HepG2 (cell line): Measurements from ENCODE around the gene RAD50. TPM values are rescaled to one million over a fixed set of nuclear protein-coding genes. Genes with fewer than 3 reads are reported as not detected.
A peak's percentile ranks its signal among the peaks of the same experiment; 100 is the strongest.

Source experiments
- ATAC-seq: fragments of 200-7000 bp; cut with Tn5 transposase; 3 replicates; pipeline ENCODE4 v1.9.1; 2020; ENCODE audit warnings: mild to moderate bottlenecking, moderate library complexity
- BruUV-seq: library from RNA; stranded (reverse); fragments of 400-500 nt; replicated peaks from 2 replicates; lab custom pipeline; 2021; lab: Mats Ljungman, UMichigan
- CTCF ChIA-PET: fragments of 300-600 bp; formaldehyde crosslinking; extraction: SDS; loops from one replicate; lab custom pipeline; 2021; ENCODE audit warnings: low total read pairs, inconsistent platforms, low intra/inter-chr PET ratio; lab: Yijun Ruan, JAX
- POLR2A ChIA-PET: fragments of 350-600 bp; sonication (Branson Sonifier 250); formaldehyde crosslinking; loops from one replicate; lab custom pipeline; 2020; ENCODE audit warnings: antibody characterized with exemption, inconsistent platforms; lab: Yijun Ruan, JAX
- DNase-seq: peaks from one replicate; pipeline ENCODE4 v3.0.0-alpha.2; 2015; ENCODE audit warnings: low spot score
- FAIRE-seq: peaks from 3 replicates; lab custom pipeline; 2011; peaks lifted over from hg19 to GRCh38; lab: Jason Lieb, UNC
- H2AFZ ChIP-seq: one replicate; pipeline ENCODE4 v1.6.1; 2011; ENCODE audit warnings: low read length, inconsistent platforms
- H3K27ac ChIP-seq: fragments of 300-600 bp; 3 replicates; pipeline ENCODE4 v1.8.0; 2011; ENCODE audit warnings: mixed run types, mild to moderate bottlenecking, mixed read lengths, low read length, inconsistent platforms; ENCODE audit not compliant: insufficient read depth; ENCODE audit errors: extremely low read length
- H3K27me3 ChIP-seq, 2 experiments: fragments of 200-600 bp in 1 of 2; 2 replicates in 1 of 2; 3 replicates in 1 of 2; pipeline versions ENCODE4 v1.6.0 to v1.8.0; 2011; ENCODE audit warnings: low read length in 2 of 2, mild to moderate bottlenecking in 2 of 2, moderate library complexity in 2 of 2, inconsistent platforms in 1 of 2; ENCODE audit not compliant: insufficient read depth in 2 of 2, control insufficient read depth in 1 of 2
- H3K36me3 ChIP-seq, 2 experiments: fragments of 200-600 bp in 1 of 2; replicated peaks in 1 of 2; 2 replicates in 1 of 2; 3 replicates in 1 of 2; pipeline versions ENCODE4 v1.5.1 to v1.8.0; 2011; ENCODE audit warnings: low read length in 2 of 2, inconsistent platforms in 1 of 2; ENCODE audit not compliant: insufficient read depth in 2 of 2, control insufficient read depth in 1 of 2
- H3K4me1 ChIP-seq: 2 replicates; pipeline ENCODE4 v1.5.1; 2012; ENCODE audit warnings: low read length, inconsistent platforms; ENCODE audit not compliant: insufficient read depth
- H3K4me2 ChIP-seq: 2 replicates; pipeline ENCODE4 v1.6.0; 2011; ENCODE audit warnings: low read depth, low read length, inconsistent platforms
- H3K4me3 ChIP-seq, 3 experiments: fragments of 200-600 bp in 1 of 3; sonication (generic), shearing (Covaris generic) in 1 of 3; replicated peaks in 1 of 3; 2 replicates each; pipeline ENCODE4 v1.5.1; 2011 to 2016; ENCODE audit warnings: low read length in 3 of 3, inconsistent platforms in 2 of 3, low read depth in 2 of 3, mild to moderate bottlenecking in 2 of 3, control low read depth in 1 of 3, mixed read lengths in 1 of 3; ENCODE audit not compliant: insufficient read depth in 1 of 3
- H3K79me2 ChIP-seq: one replicate; pipeline ENCODE4 v1.6.1; 2011; ENCODE audit warnings: low read length, inconsistent platforms; ENCODE audit not compliant: insufficient read depth
- H3K9ac ChIP-seq: 2 replicates; pipeline ENCODE4 v1.6.0; 2011; ENCODE audit warnings: mild to moderate bottlenecking, low read depth, low read length, inconsistent platforms; ENCODE audit not compliant: insufficient read depth
- H3K9me3 ChIP-seq: 2 replicates; pipeline ENCODE4 v1.5.1; 2012; ENCODE audit warnings: mild to moderate bottlenecking, low read length
- H4K20me1 ChIP-seq: 2 replicates; pipeline ENCODE4 v1.6.0; 2011; ENCODE audit warnings: inconsistent platforms, mild to moderate bottlenecking, low read length, moderate library complexity; ENCODE audit not compliant: insufficient read depth
- FOXM1 ChIP-seq: sonication (generic); formaldehyde crosslinking; IDR thresholded peaks from 2 replicates; pipeline ENCODE4 v1.5.0; 2020; ENCODE audit warnings: missing genetic modification reagents
- KLF6 ChIP-seq: IDR thresholded peaks from 2 replicates; pipeline ENCODE4 v1.8.0; 2016; ENCODE audit warnings: missing biosample characterization, missing genetic modification reagents
- ZNF17 ChIP-seq: sonication (generic); formaldehyde crosslinking; IDR thresholded peaks from 2 replicates; pipeline ENCODE4 v1.5.0; 2020; ENCODE audit warnings: mild to moderate bottlenecking, missing genetic modification reagents
- ZNF550 ChIP-seq: sonication (generic); formaldehyde crosslinking; IDR thresholded peaks from 2 replicates; pipeline ENCODE4 v1.4.0; 2020; ENCODE audit warnings: mild to moderate bottlenecking, missing genetic modification reagents, borderline replicate concordance
- ZNF569 ChIP-seq: sonication (generic); formaldehyde crosslinking; IDR thresholded peaks from 2 replicates; pipeline ENCODE4 v1.5.0; 2020; ENCODE audit warnings: mild to moderate bottlenecking, missing genetic modification reagents, moderate library complexity, borderline replicate concordance
- ZNF577 ChIP-seq: sonication (generic); formaldehyde crosslinking; IDR thresholded peaks from 2 replicates; pipeline ENCODE4 v1.4.0; 2020; ENCODE audit warnings: mild to moderate bottlenecking, low read depth, missing genetic modification reagents, borderline replicate concordance
- WGBS: methylation state at CpG from one replicate; pipeline ENCODE4 v1.1.6; 2017; ENCODE audit warnings: low lambda C conversion rate; 5-methylcytosine and 5-hydroxymethylcytosine counted together
- in situ Hi-C: cut with HindIII; loops from 2 replicates; pipeline ENCODE4 v1.10.0; 2017; ENCODE audit warnings: low pct_unique_long_range_greater_than_20kb; ENCODE audit not compliant: extremely low pct_ligation_motif_present
- intact Hi-C: fragments of 100-400 bp; cut with micrococcal nuclease; formaldehyde crosslinking; loops from one replicate; pipeline ENCODE4 v1.10.0; 2022; ENCODE audit not compliant: unreplicated experiment
- polyA plus RNA-seq, 8 experiments: library from polyadenylated mRNA; depleted of rRNA in 3 of 8; stranded (reverse) in 7 of 8; unstranded in 1 of 8; fragments of >200 nt; fragmentation: Illumina TruSeq in 4 of 8; extraction: Trizol in 4 of 8; gene quantifications; 2 replicates each; pipeline versions ENCODE4 v1.2.1 to v1.2.3, GENCODE V29; 2011 to 2016; ENCODE audit warnings: low read depth in 4 of 8, missing spikeins in 1 of 8, mixed read lengths in 1 of 8; ENCODE audit not compliant: insufficient read depth in 1 of 8
- total RNA-seq, 5 experiments: library from RNA; depleted of rRNA; stranded (reverse); fragments of >200 nt; fragmentation: Illumina TruSeq; extraction: Trizol; gene quantifications; 2 replicates each; pipeline ENCODE4 v1.2.3, GENCODE V29; 2016; ENCODE audit warnings: low read depth in 1 of 5
- TF ChIP-seq, protein P1 (sequence below): sonication (generic); formaldehyde crosslinking; conservative IDR thresholded peaks from 2 replicates; pipeline ENCODE4 v1.5.0; 2020; ENCODE audit warnings: missing genetic modification reagents
- TF ChIP-seq, protein P2 (sequence below): sonication (generic); formaldehyde crosslinking; IDR thresholded peaks from 2 replicates; pipeline ENCODE4 v1.5.1; 2020; ENCODE audit warnings: missing genetic modification reagents, mild to moderate bottlenecking, borderline replicate concordance

Gene RAD50
- total and polyA plus RNA-seq, 2 of the 13 experiments (the other 11 are each of a cell fraction or from before 2014, with no cell fraction given), result 19.2 to 23.4 TPM

DNA sequence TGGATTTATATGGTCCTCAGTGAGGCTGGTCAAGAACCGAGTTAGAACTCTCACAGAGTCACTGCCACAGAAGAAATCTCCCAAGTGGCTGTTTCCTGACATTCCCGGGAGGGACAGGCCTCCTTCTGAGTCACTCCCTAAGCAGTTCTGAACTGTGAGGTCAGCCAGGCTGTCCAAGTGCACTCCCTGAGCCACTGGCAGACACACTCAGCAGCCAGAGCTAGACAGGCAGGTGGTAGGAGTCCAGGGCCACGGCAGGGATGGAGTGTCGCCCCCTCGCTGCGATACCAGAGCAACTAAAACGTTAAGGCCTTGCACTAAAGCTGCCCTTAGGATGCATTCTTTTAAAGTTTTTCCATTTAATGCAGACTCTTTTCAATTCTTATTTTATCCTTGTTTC, 120.4 kb downstream of the RAD50 start (continued):
- TF ChIP-seq, protein P1, sequence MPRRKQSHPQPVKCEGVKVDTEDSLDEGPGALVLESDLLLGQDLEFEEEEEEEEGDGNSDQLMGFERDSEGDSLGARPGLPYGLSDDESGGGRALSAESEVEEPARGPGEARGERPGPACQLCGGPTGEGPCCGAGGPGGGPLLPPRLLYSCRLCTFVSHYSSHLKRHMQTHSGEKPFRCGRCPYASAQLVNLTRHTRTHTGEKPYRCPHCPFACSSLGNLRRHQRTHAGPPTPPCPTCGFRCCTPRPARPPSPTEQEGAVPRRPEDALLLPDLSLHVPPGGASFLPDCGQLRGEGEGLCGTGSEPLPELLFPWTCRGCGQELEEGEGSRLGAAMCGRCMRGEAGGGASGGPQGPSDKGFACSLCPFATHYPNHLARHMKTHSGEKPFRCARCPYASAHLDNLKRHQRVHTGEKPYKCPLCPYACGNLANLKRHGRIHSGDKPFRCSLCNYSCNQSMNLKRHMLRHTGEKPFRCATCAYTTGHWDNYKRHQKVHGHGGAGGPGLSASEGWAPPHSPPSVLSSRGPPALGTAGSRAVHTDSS (CRISPR knock-in tag), result no peak
- TF ChIP-seq ZNF577 (no peak), ZNF550 (CRISPR knock-in tag) (peak; percentile 91; the same call in 1 of the 2 replicates), KLF6 (CRISPR knock-in tag) (no peak), ZNF17 (CRISPR knock-in tag) (no peak), ZNF569 (CRISPR knock-in tag) (no peak)
- TF ChIP-seq, protein P2, sequence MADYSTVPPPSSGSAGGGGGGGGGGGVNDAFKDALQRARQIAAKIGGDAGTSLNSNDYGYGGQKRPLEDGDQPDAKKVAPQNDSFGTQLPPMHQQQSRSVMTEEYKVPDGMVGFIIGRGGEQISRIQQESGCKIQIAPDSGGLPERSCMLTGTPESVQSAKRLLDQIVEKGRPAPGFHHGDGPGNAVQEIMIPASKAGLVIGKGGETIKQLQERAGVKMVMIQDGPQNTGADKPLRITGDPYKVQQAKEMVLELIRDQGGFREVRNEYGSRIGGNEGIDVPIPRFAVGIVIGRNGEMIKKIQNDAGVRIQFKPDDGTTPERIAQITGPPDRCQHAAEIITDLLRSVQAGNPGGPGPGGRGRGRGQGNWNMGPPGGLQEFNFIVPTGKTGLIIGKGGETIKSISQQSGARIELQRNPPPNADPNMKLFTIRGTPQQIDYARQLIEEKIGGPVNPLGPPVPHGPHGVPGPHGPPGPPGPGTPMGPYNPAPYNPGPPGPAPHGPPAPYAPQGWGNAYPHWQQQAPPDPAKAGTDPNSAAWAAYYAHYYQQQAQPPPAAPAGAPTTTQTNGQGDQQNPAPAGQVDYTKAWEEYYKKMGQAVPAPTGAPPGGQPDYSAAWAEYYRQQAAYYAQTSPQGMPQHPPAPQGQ (CRISPR knock-in tag), result no peak

DNA sequence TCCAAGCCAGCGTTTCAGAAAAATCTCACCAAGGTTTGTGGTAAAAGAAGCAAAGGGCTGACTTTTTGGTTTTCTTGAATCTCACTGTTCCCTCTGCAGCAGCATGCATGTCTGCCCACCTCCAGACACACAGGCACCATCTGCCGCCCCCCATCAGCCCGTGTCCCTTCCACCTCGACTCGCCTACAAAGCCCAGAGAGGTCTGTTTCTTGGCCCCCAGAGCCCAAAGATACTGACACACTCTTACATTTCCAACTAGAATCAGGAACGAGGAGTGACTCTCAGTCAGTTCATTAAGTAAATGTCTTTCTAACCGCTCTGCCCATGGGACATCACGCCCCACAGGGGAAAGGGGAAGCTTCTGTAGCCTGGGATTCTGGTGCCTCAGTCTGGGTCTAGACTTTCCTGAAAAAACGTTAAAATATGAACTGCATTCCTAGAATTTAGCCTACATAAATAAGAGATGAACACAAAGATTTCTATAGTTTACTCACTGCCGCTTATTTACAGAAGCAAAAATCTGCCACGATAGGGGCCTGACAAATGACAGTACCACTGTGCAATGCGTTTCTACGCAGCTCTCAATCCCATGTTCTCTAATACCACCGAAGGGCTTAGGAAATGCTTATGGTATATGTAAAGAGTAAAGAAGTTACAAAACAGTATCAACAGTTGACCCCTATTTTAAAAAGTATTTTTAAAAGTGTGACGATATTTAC, 121.1 kb downstream of the RAD50 start:
- DNase-seq, result no peak
- Histone ChIP-seq H2AFZ (no peak overlapping the region), H3K79me2 (no peaks in the 10 kb centered on the region), H3K9ac (no peak overlapping the region), H3K4me1 (peaks cover 35% of the 10 kb centered on the region), H3K9me3 (no peaks in the 10 kb centered on the region), H3K27ac (no peak overlapping the region), H4K20me1 (no peaks in the 10 kb centered on the region), H3K27me3 (peaks cover 1 to 11% of the 10 kb centered on the region in 2 experiments; a peak in 3 of 5 replicates), H3K36me3 (no peaks in the 10 kb centered on the region), H3K4me2 (no peak overlapping the region), H3K4me3 (no peak overlapping the region)
- intact Hi-C loops, result loop anchor here (1.0 to 10.0 kb wide), 3 partner anchors 63 to 291 kb away; no protein-coding TSS in a partner anchor
- CTCF ChIA-PET, result interaction anchor here (1.4 to 1.5 kb wide), 2 partner anchors 152 to 292 kb away, joined by 7 to 12 read pairs; no protein-coding TSS in a partner anchor
- ATAC-seq, result no peak
- 65% methylated on average over 15 of the region's 15 CpGs for WGBS
- POLR2A ChIA-PET, result interaction anchor here (1.3 kb wide), 1 partner anchor 162 kb away, joined by 4 read pairs; no protein-coding TSS in a partner anchor
- in situ Hi-C loops, result no loop called here
- no peak for TF ChIP-seq FOXM1 (CRISPR knock-in tag)
- BruUV-seq, result no TSS peak
- FAIRE-seq, result no peak
